Measurements from ENCODE around the gene PCDHA7.
"Not testable (repeated sequence)": the region's sequence is repeated elsewhere in the genome, so short reads cannot be mapped to it uniquely, and the experiment has no call there.

PCDHA7 gene

DNA sequence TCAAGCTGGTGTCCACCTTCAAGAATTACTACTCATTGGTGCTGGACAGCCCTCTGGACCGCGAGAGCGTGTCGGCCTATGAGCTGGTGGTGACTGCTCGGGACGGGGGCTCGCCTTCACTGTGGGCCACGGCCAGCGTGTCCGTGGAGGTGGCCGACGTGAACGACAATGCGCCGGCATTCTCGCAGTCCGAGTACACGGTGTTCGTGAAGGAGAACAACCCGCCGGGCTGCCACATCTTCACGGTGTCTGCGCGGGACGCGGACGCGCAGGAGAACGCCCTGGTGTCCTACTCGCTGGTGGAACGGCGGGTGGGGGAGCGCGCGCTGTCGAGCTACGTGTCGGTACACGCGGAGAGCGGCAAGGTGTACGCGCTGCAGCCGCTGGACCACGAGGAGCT lies 31.7 kb upstream of the PCDHA7 start:
- not testable (repeated sequence) for H3K27me3 ChIP-seq (ENCODE audit: insufficient read depth, low read length); H3K36me3 ChIP-seq (ENCODE audit: insufficient read depth, low read length); H2AFZ ChIP-seq (ENCODE audit: low read depth, low read length); H3K4me3 ChIP-seq (ENCODE audit: low read length); H3K4me1 ChIP-seq (ENCODE audit: insufficient read depth, low read length)
- peaks cover 27% of the 10 kb centered on the region for H3K9me3 ChIP-seq (ENCODE audit: low read length)

DNA sequence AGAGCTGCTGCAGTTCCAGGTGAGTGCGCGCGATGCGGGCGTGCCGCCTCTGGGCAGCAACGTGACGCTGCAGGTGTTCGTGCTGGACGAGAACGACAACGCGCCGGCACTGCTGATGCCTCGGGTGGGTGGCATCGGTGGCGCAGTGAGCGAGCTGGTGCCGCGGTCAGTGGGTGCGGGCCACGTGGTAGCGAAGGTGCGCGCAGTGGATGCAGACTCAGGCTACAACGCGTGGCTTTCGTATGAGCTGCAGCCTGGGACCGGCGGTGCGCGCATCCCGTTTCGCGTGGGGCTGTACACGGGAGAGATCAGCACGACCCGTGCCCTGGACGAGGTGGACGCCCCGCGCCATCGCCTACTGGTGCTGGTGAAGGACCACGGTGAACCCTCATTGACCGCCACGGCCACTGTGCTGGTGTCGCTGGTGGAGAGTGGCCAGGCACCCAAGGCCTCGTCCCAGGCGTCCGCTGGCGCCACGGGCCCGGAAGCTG lies 31.2 kb upstream of the PCDHA7 start:
- no peak overlapping the region for H3K4me3 ChIP-seq (ENCODE audit: low read length)
- peaks cover 4% of the 10 kb centered on the region for H3K36me3 ChIP-seq (ENCODE audit: insufficient read depth, low read length)
- no peak overlapping the region for H2AFZ ChIP-seq (ENCODE audit: low read depth, low read length)
- H3K27me3 ChIP-seq (ENCODE audit: insufficient read depth, low read length) = no peaks in the 10 kb centered on the region
- H3K4me1 ChIP-seq (ENCODE audit: insufficient read depth, low read length) = no peaks in the 10 kb centered on the region
- H3K9me3 ChIP-seq (ENCODE audit: low read length) = peaks cover 27% of the 10 kb centered on the region

DNA sequence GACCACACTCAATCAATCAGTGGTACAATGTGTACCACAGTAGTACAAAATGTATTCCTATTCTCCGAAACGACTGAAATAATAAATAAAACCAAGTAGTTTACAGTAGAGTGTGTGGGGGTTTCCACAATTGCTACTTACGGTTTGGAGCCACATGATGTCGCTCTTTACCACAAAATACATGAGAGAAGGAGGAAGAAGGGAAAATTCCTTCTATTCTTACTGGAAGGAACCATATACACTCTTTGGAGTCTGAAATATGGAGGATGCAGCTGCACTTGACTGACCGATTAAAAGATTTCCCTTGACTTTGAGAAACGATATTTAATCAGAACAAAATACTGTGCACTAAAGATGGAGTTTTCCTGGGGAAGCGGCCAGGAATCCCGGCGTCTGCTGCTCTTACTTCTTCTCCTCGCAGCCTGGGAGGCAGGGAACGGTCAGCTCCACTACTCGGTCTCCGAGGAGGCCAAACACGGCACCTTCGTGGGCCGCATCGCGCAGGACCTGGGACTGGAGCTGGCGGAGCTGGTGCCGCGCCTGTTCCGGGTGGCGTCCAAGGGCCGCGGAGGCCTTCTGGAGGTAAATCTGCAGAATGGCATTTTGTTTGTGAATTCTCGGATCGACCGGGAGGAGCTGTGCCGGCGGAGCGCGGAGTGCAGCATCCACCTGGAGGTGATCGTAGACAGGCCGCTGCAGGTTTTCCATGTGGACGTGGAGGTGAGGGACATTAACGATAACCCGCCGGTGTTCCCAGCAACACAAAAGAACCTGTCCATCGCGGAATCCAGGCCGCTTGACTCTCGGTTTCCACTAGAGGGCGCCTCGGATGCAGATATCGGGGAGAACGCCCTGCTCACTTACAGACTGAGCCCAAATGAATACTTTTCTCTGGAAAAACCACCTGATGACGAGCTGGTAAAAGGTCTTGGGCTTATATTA lies 27.0 kb upstream of the PCDHA7 start, which contains the start of gene PCDHA4:
PCDHA4 (plus strand) TSS at position 235 of the 942 bp plus-strand sequence.
- Histone ChIP-seq H3K9me3 (ENCODE audit: low read length) (peaks cover 30% of the 10 kb centered on the region), H2AFZ (ENCODE audit: low read depth, low read length) (peak within 1 kb of the TSS; percentile 88), H3K4me3 (ENCODE audit: low read length) (peak within 1 kb of the TSS; percentile 90), H3K36me3 (ENCODE audit: insufficient read depth, low read length) (peaks cover 15% of the 10 kb centered on the region), H3K4me1 (ENCODE audit: insufficient read depth, low read length) (peaks cover 2% of the 10 kb centered on the region), H3K27me3 (ENCODE audit: insufficient read depth, low read length) (no peaks in the 10 kb centered on the region)

DNA sequence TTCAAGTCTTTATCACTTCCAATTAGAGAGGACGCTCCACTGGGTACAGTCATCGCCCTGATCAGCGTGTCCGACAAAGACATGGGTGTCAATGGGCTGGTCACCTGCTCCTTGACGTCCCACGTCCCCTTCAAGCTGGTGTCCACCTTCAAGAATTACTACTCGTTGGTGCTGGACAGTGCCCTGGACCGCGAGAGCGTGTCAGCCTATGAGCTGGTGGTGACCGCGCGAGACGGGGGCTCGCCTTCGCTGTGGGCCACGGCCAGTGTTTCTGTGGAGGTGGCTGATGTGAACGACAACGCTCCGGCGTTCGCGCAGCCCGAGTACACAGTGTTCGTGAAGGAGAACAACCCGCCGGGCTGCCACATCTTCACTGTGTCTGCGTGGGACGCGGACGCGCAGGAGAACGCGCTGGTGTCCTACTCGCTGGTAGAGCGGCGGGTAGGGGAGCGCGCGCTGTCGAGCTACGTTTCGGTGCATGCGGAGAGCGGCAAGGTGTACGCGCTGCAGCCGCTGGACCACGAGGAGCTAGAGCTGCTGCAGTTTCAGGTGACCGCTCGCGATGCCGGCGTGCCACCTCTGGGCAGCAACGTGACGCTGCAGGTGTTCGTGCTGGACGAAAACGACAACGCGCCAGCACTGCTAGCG lies 25.7 kb upstream of the PCDHA7 start:
- Histone ChIP-seq H3K36me3 (ENCODE audit: insufficient read depth, low read length) (peaks cover 15% of the 10 kb centered on the region), H3K4me3 (ENCODE audit: low read length) (peak overlapping the region; percentile 90), H3K9me3 (ENCODE audit: low read length) (peaks cover 17% of the 10 kb centered on the region)
- H3K27me3 ChIP-seq (ENCODE audit: insufficient read depth, low read length); H2AFZ ChIP-seq (ENCODE audit: low read depth, low read length); H3K4me1 ChIP-seq (ENCODE audit: insufficient read depth, low read length): not testable (repeated sequence)

DNA sequence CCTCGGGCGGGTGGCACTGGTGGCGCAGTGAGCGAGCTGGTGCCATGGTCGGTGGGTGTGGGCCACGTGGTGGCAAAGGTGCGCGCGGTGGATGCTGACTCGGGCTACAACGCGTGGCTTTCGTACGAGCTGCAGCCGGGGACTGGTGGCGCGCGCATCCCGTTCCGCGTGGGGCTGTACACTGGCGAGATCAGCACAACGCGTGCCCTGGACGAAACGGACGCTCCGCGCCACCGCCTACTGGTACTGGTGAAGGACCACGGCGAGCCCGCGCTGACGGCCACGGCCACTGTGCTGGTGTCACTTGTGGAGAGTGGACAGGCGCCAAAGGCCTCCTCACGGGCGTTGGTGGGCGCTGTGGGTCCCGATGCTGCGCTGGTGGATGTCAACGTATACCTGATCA lies 25.2 kb upstream of the PCDHA7 start:
- no peaks in the 10 kb centered on the region for H3K27me3 ChIP-seq (ENCODE audit: insufficient read depth, low read length)
- H3K4me1 ChIP-seq (ENCODE audit: insufficient read depth, low read length) = peaks cover 2% of the 10 kb centered on the region
- peaks cover 16% of the 10 kb centered on the region for H3K36me3 ChIP-seq (ENCODE audit: insufficient read depth, low read length)
- H2AFZ ChIP-seq (ENCODE audit: low read depth, low read length) = no peak overlapping the region
- H3K9me3 ChIP-seq (ENCODE audit: low read length) = peaks cover 20% of the 10 kb centered on the region
- no peak overlapping the region for H3K4me3 ChIP-seq (ENCODE audit: low read length)

DNA sequence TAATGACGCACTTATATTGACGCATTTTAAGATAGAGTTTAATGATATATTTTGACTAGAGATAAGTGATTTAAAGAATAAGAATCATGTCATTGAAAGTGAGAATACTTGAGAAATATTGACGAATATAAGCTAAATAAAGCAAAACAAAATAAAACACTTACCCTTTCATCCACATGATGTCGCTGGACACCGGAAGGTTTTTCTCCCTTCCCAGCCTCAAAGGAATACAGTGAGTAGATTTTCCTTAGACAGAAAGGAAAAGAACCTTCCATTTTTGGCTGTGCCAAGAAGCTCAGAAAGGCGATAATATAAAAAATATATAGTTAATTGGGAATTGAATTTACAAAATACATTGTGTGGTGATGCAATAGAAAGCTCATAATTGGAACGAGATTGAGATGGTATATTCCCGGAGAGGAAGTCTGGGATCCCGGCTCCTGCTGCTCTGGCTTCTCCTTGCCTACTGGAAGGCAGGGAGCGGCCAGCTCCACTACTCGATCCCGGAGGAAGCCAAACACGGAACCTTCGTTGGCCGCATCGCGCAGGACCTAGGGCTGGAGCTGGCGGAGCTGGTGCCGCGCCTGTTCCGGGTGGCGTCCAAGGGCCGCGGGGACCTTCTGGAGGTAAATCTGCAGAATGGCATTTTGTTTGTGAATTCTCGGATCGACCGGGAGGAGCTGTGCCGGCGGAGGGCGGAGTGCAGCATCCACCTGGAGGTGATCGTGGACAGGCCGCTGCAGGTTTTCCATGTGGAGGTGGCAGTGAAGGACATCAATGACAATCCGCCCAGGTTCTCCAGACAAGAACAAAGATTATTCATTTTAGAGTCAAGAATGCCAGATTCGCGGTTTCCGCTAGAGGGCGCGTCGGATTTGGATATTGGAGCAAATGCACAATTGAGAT lies 12.4 kb upstream of the PCDHA7 start, which contains the start of gene PCDHA5:
PCDHA5 (plus strand) TSS at position 239 of the 906 bp plus-strand sequence.
- no peak within 1 kb of the TSS for H3K4me3 ChIP-seq (ENCODE audit: low read length)
- no peaks in the 10 kb centered on the region for H3K27me3 ChIP-seq (ENCODE audit: insufficient read depth, low read length)
- H2AFZ ChIP-seq (ENCODE audit: low read depth, low read length) = no peak within 1 kb of the TSS
- peaks cover 34% of the 10 kb centered on the region for H3K36me3 ChIP-seq (ENCODE audit: insufficient read depth, low read length)
- H3K9me3 ChIP-seq (ENCODE audit: low read length) = peaks cover 34% of the 10 kb centered on the region
- no peaks in the 10 kb centered on the region for H3K4me1 ChIP-seq (ENCODE audit: insufficient read depth, low read length)

DNA sequence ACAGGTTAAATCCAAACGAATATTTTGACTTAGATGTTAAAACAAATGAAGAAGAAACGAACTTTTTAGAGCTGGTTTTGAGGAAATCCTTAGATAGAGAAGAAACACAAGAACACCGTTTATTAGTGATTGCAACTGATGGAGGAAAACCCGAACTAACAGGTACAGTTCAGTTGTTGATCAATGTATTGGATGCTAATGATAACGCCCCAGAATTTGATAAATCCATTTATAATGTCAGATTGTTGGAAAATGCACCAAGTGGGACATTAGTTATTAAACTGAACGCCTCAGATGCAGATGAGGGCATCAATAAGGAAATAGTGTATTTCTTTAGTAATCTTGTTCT lies 11.8 kb upstream of the PCDHA7 start:
- Histone ChIP-seq H2AFZ (ENCODE audit: low read depth, low read length) (no peak overlapping the region), H3K4me3 (ENCODE audit: low read length) (no peak overlapping the region), H3K36me3 (ENCODE audit: insufficient read depth, low read length) (peaks cover 29% of the 10 kb centered on the region), H3K27me3 (ENCODE audit: insufficient read depth, low read length) (no peaks in the 10 kb centered on the region), H3K9me3 (ENCODE audit: low read length) (peaks cover 28% of the 10 kb centered on the region), H3K4me1 (ENCODE audit: insufficient read depth, low read length) (no peaks in the 10 kb centered on the region)

DNA sequence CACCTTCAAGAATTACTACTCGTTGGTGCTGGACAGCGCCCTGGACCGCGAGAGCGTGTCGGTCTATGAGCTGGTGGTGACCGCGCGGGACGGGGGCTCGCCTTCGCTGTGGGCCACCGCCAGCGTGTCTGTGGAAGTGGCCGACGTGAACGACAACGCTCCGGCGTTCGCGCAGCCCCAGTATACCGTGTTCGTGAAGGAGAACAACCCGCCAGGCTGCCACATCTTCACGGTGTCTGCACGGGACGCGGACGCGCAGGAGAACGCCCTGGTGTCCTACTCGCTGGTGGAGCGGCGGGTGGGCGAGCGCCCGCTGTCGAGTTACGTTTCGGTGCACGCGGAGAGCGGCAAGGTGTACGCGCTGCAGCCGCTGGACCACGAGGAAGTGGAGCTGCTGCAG lies 11.1 kb upstream of the PCDHA7 start:
- H3K36me3 ChIP-seq (ENCODE audit: insufficient read depth, low read length) = peaks cover 26% of the 10 kb centered on the region
- peaks cover 28% of the 10 kb centered on the region for H3K9me3 ChIP-seq (ENCODE audit: low read length)
- not testable (repeated sequence) for H2AFZ ChIP-seq (ENCODE audit: low read depth, low read length); H3K27me3 ChIP-seq (ENCODE audit: insufficient read depth, low read length); H3K4me1 ChIP-seq (ENCODE audit: insufficient read depth, low read length); H3K4me3 ChIP-seq (ENCODE audit: low read length)

DNA sequence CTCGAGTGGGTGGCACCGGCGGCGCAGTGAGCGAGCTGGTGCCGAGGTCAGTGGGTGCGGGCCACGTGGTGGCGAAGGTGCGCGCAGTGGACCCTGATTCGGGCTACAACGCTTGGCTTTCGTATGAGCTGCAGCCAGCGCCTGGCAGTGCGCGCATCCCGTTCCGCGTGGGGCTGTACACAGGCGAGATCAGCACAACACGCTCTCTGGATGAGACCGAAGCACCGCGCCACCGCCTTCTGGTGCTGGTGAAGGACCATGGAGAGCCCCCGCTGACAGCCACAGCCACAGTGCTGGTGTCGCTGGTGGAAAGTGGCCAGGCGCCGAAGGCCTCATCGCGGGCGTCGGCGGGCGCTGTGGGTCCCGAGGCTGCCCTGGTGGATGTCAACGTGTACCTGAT lies 10.6 kb upstream of the PCDHA7 start:
- no peaks in the 10 kb centered on the region for H3K4me1 ChIP-seq (ENCODE audit: insufficient read depth, low read length)
- H3K36me3 ChIP-seq (ENCODE audit: insufficient read depth, low read length) = peaks cover 25% of the 10 kb centered on the region
- H3K27me3 ChIP-seq (ENCODE audit: insufficient read depth, low read length) = no peaks in the 10 kb centered on the region
- H3K4me3 ChIP-seq (ENCODE audit: low read length) = no peak overlapping the region
- H2AFZ ChIP-seq (ENCODE audit: low read depth, low read length) = no peak overlapping the region
- H3K9me3 ChIP-seq (ENCODE audit: low read length) = peaks cover 26% of the 10 kb centered on the region

DNA sequence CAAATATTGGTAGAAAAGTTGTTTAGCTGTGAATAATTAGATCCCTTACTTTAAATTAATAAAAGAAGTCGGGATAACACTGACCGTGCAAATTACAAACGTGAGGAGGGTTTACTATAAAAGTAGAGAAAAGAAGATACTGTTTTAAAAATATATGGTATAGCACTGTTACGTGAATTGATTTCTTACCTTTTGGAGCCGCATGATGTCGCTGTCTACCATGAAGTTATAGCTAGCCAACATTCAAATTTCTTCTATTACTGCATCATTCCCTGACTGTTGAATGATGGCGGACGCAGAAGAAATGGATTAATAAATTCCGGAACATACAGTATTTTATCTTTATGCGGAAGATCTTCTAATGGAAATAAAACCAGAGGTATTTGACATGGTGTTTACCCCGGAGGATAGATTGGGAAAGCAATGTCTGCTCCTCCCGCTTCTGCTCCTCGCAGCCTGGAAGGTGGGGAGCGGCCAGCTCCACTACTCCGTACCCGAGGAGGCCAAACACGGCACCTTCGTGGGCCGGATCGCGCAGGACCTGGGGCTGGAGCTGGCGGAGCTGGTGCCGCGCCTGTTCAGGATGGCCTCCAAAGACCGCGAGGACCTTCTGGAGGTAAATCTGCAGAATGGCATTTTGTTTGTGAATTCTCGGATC lies 6.2 kb upstream of the PCDHA7 start, which contains the start of gene PCDHA6:
PCDHA6 (plus strand) TSS at position 257 of the 658 bp plus-strand sequence; CDS start at position 389, 132 bp downstream.
- Histone ChIP-seq H3K9me3 (ENCODE audit: low read length) (peaks cover 33% of the 10 kb centered on the region), H3K4me1 (ENCODE audit: insufficient read depth, low read length) (peaks cover 4% of the 10 kb centered on the region), H3K27me3 (ENCODE audit: insufficient read depth, low read length) (no peaks in the 10 kb centered on the region), H3K36me3 (ENCODE audit: insufficient read depth, low read length) (peaks cover 34% of the 10 kb centered on the region), H3K4me3 (ENCODE audit: low read length) (peak within 1 kb of the TSS; percentile 78), H2AFZ (ENCODE audit: low read depth, low read length) (peak within 1 kb of the TSS; percentile 80)

DNA sequence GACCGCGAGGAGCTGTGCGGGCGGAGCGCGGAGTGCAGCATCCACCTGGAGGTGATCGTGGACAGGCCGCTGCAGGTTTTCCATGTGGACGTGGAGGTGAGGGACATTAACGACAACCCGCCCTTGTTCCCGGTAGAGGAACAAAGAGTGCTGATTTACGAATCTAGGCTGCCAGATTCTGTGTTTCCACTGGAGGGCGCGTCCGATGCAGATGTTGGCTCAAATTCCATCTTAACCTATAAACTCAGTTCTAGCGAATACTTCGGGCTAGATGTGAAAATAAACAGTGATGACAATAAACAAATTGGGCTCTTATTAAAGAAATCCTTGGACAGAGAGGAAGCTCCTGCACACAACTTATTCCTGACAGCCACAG lies 5.7 kb upstream of the PCDHA7 start:
- Histone ChIP-seq H3K4me3 (ENCODE audit: low read length) (peak overlapping the region; percentile 78), H3K36me3 (ENCODE audit: insufficient read depth, low read length) (peaks cover 33% of the 10 kb centered on the region), H3K9me3 (ENCODE audit: low read length) (peaks cover 33% of the 10 kb centered on the region), H3K4me1 (ENCODE audit: insufficient read depth, low read length) (peaks cover 4% of the 10 kb centered on the region), H2AFZ (ENCODE audit: low read depth, low read length) (peak overlapping the region; percentile 80), H3K27me3 (ENCODE audit: insufficient read depth, low read length) (no peaks in the 10 kb centered on the region)
